Breast epithelium (tissue), 3 donors: ENCODE data around the gene PPM1D.

Source experiments
- POLR2A ChIP-seq: fragments of 450-650 bp; IDR thresholded peaks from one replicate; pipeline ENCODE4 v1.6.1; 2016; ENCODE audit warnings: antibody characterized with exemption, mild to moderate bottlenecking, moderate library complexity
- TF ChIP-seq, protein P1 (sequence below), 3 donors: fragments of 450-650 bp; IDR thresholded peaks; one replicate each; pipeline ENCODE4 v1.5.1; 2016 to 2017; ENCODE audit warnings: antibody characterized with exemption in 3 of 3, mild to moderate bottlenecking in 3 of 3, moderate library complexity in 3 of 3

DNA sequence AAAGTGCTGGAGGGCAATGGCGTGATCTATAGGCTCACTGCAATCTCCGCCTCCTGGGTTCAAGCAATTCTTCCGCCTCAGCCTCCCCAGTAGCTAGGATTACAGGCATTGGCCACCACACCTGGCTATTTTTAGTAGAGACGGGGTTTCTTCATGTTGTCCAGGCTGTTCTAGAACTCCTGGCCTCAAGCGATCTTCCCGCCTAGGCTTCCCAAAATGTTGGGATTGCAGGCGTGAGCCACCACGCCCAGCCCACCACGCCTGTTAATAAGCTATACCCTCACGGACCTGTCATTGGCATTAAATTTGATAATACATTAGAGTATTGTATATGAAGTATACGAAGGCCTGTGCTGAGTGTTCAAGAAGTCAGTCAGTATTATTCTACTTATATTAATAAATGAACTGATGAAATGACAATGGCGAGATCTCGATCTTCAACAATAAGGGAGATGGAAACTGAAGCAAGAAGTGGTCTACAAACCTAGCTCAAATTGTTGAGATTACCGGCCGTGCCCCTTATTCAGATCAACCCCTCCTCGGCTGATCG is 76.8 kb downstream of the PPM1D start:
- TF ChIP-seq, protein P1, sequence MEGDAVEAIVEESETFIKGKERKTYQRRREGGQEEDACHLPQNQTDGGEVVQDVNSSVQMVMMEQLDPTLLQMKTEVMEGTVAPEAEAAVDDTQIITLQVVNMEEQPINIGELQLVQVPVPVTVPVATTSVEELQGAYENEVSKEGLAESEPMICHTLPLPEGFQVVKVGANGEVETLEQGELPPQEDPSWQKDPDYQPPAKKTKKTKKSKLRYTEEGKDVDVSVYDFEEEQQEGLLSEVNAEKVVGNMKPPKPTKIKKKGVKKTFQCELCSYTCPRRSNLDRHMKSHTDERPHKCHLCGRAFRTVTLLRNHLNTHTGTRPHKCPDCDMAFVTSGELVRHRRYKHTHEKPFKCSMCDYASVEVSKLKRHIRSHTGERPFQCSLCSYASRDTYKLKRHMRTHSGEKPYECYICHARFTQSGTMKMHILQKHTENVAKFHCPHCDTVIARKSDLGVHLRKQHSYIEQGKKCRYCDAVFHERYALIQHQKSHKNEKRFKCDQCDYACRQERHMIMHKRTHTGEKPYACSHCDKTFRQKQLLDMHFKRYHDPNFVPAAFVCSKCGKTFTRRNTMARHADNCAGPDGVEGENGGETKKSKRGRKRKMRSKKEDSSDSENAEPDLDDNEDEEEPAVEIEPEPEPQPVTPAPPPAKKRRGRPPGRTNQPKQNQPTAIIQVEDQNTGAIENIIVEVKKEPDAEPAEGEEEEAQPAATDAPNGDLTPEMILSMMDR (IDR thresholded peaks at IDR 0.05): no peak
- peak; percentile 63 for TF ChIP-seq POLR2A
